SHP77 treated with DMSO at 0.1 percent for 48 hours (cell line): ENCODE results near the gene SIGLEC1.

ENCODE experiments used
- DNase-seq: peaks from one replicate; lab custom pipeline; 2025; lab: John Stamatoyannopoulos, UW

SIGLEC1 gene

GRCh38 chr20:3728876-3729275, 16.5 kb upstream of the SIGLEC1 start:
- DNase-seq = no peak

- DNase-seq = no peak
These were observed 16.0 kb upstream of the SIGLEC1 start for GRCh38 chr20:3728354-3728753.

GRCh38 chr20:3727401-3728021, 15.1 kb upstream of the SIGLEC1 start:
- DNase-seq = no peak

GRCh38 chr20:3724356-3724755, 12.0 kb upstream of the SIGLEC1 start:
- no peak for DNase-seq

GRCh38 chr20:3723284-3723683, 10.9 kb upstream of the SIGLEC1 start:
- no peak for DNase-seq

- DNase-seq = no peak
These were observed 9.5 kb upstream of the SIGLEC1 start for GRCh38 chr20:3721912-3722311.

GRCh38 chr20:3720626-3721025, 8.2 kb upstream of the SIGLEC1 start:
- DNase-seq = no peak

- no peak for DNase-seq
These were observed 7.7 kb upstream of the SIGLEC1 start for GRCh38 chr20:3720068-3720467.

GRCh38 chr20:3719046-3719445, 6.6 kb upstream of the SIGLEC1 start:
- no peak for DNase-seq

- peak; percentile 27 for DNase-seq
These were observed 3.9 kb upstream of the SIGLEC1 start for GRCh38 chr20:3716195-3716834.

- DNase-seq = no peak
These were observed 1.7 kb upstream of the SIGLEC1 start for GRCh38 chr20:3714092-3714491.

- DNase-seq = no peak
These were observed 887 bp downstream of the SIGLEC1 start for GRCh38 chr20:3711484-3711941.

GRCh38 chr20:3710703-3711483, 1.5 kb downstream of the SIGLEC1 start:
- no peak for DNase-seq

- DNase-seq = no peak
These were observed 2.4 kb downstream of the SIGLEC1 start for GRCh38 chr20:3710011-3710466.

- no peak for DNase-seq
These were observed 4.9 kb downstream of the SIGLEC1 start for GRCh38 chr20:3707508-3707899.

GRCh38 chr20:3706774-3707507, 5.5 kb downstream of the SIGLEC1 start:
- DNase-seq = no peak

- no peak for DNase-seq
These were observed 6.2 kb downstream of the SIGLEC1 start for GRCh38 chr20:3705970-3706739.

GRCh38 chr20:3705491-3705969, 6.9 kb downstream of the SIGLEC1 start:
- no peak for DNase-seq

- no peak for DNase-seq
These were observed 8.3 kb downstream of the SIGLEC1 start for GRCh38 chr20:3704087-3704486.

GRCh38 chr20:3702611-3703391, 9.6 kb downstream of the SIGLEC1 start:
- no peak for DNase-seq
